SK-N-SH (cell line): ENCODE data around the gene BABAM2. TPM values are rescaled to one million over a fixed set of nuclear protein-coding genes. Genes with fewer than 3 reads are reported as not detected.

Source experiments
- CTCF ChIA-PET: fragments of 300-600, 350-600 bp; formaldehyde crosslinking; extraction: SDS; loops from one replicate; lab custom pipeline; 2021; lab: Yijun Ruan, JAX
- POLR2A ChIA-PET: fragments of 350-600 bp; sonication (Branson Sonifier 250); formaldehyde crosslinking; extraction: SDS; loops from one replicate; lab custom pipeline; 2020; ENCODE audit warnings: antibody characterized with exemption, inconsistent platforms; lab: Yijun Ruan, JAX
- DNase-seq: peaks from one replicate; pipeline ENCODE4 v3.0.0; 2012
- H2AFZ ChIP-seq: fragments of 200-600 bp; sonication (generic); 2 replicates; pipeline ENCODE4 v1.8.1; 2016; ENCODE audit warnings: antibody characterized with exemption, mild to moderate bottlenecking, low read depth
- H3F3A ChIP-seq: fragments of 200-600 bp; sonication (generic); replicated peaks from 2 replicates; pipeline ENCODE3; 2016; ENCODE audit warnings: antibody characterized with exemption, mild to moderate bottlenecking; ENCODE audit not compliant: insufficient read depth
- H3K27ac ChIP-seq, 2 experiments: fragments of 200-500 bp in 1 of 2; fragments of 200-600 bp in 1 of 2; sonication (Bioruptor generic) in 1 of 2; sonication (generic), shearing (Covaris generic) in 1 of 2; 2 replicates each; pipeline versions ENCODE4 v1.5.1 to v1.6.1; 2014 to 2016; ENCODE audit warnings: low read depth in 2 of 2, inconsistent platforms in 1 of 2, low read length in 1 of 2, mild to moderate bottlenecking in 1 of 2, mixed read lengths in 1 of 2
- H3K27me3 ChIP-seq: fragments of 200-600 bp; sonication (generic), shearing (Covaris generic); 2 replicates; pipeline ENCODE4 v1.6.1; 2016; ENCODE audit warnings: mixed run types; ENCODE audit not compliant: insufficient read depth
- H3K36me3 ChIP-seq, 2 experiments: fragments of 200-500 bp in 1 of 2; fragments of 200-600 bp in 1 of 2; sonication (Bioruptor generic) in 1 of 2; sonication (generic) in 1 of 2; replicated peaks in 1 of 2; 2 replicates each; pipeline versions ENCODE3 to v1.5.1; 2014 to 2016; ENCODE audit warnings: low read length in 1 of 2, mild to moderate bottlenecking in 1 of 2; ENCODE audit not compliant: insufficient read depth in 2 of 2, control insufficient read depth in 1 of 2
- H3K4me1 ChIP-seq, 2 experiments: fragments of 200-500 bp in 1 of 2; fragments of 200-600 bp in 1 of 2; sonication (Bioruptor generic) in 1 of 2; sonication (generic), shearing (Covaris generic) in 1 of 2; 2 replicates each; pipeline versions ENCODE4 v1.5.1 to v1.6.1; 2014 to 2016; ENCODE audit warnings: low read depth in 1 of 2, low read length in 1 of 2, mixed run types in 1 of 2; ENCODE audit not compliant: insufficient read depth in 2 of 2, control insufficient read depth in 1 of 2
- H3K4me2 ChIP-seq: fragments of 200-600 bp; sonication (generic), shearing (Covaris generic); 2 replicates; pipeline ENCODE4 v1.6.1; 2017; ENCODE audit warnings: mixed run types
- H3K4me3 ChIP-seq, 2 experiments: fragments of 200-500 bp in 1 of 2; fragments of 200-600 bp in 1 of 2; sonication (Bioruptor generic) in 1 of 2; sonication (generic), shearing (Covaris generic) in 1 of 2; 2 replicates each; pipeline versions ENCODE4 v1.5.1 to v1.8.1; 2014 to 2016; ENCODE audit warnings: low read depth in 2 of 2, inconsistent platforms in 1 of 2, low read length in 1 of 2, mild to moderate bottlenecking in 1 of 2, mixed read lengths in 1 of 2, moderate library complexity in 1 of 2
- H3K79me2 ChIP-seq: fragments of 200-600 bp; sonication (generic); 2 replicates; pipeline ENCODE4 v1.8.1; 2017; ENCODE audit warnings: mild to moderate bottlenecking; ENCODE audit not compliant: insufficient read depth
- H3K9ac ChIP-seq: fragments of 200-600 bp; sonication (generic); 2 replicates; pipeline ENCODE4 v1.6.1; 2017; ENCODE audit warnings: mixed run types
- H3K9me2 ChIP-seq: fragments of 200-600 bp; sonication (generic); 2 replicates; pipeline ENCODE4 v1.6.1; 2017; ENCODE audit warnings: mixed run types
- H3K9me3 ChIP-seq: fragments of 200-600 bp; sonication (generic); 2 replicates; pipeline ENCODE4 v1.6.1; 2017; ENCODE audit warnings: mixed run types, mild to moderate bottlenecking, moderate library complexity
- H4K20me1 ChIP-seq: fragments of 200-600 bp; sonication (generic); 2 replicates; pipeline ENCODE4 v1.6.1; 2017; ENCODE audit warnings: mild to moderate bottlenecking, mixed run types; ENCODE audit not compliant: insufficient read depth
- ELF1 ChIP-seq: IDR thresholded peaks from 2 replicates; pipeline ENCODE4 v1.4.0; 2012
- EP300 ChIP-seq, 2 experiments: IDR thresholded peaks; 2 replicates each; pipeline versions ENCODE4 v1.4.0 to v1.6.1; 2012; ENCODE audit warnings: borderline replicate concordance in 1 of 2, low read depth in 1 of 2, low read length in 1 of 2
- EZH2phosphoT487 ChIP-seq: fragments of 200-600 bp; sonication (generic); IDR thresholded peaks from 2 replicates; pipeline ENCODE4 v1.6.1; 2017; ENCODE audit warnings: low read depth, mixed run types, mild to moderate bottlenecking, antibody characterized with exemption, moderate library complexity, borderline replicate concordance
- FOXJ3 ChIP-seq: sonication (generic); formaldehyde crosslinking; IDR thresholded peaks from 2 replicates; pipeline ENCODE4 v1.5.1; 2020; ENCODE audit warnings: mild to moderate bottlenecking, missing genetic modification reagents
- FOXM1 ChIP-seq: IDR thresholded peaks from 2 replicates; pipeline ENCODE4 v1.4.0; 2012; ENCODE audit warnings: low read depth, mild to moderate bottlenecking
- GABPA ChIP-seq: IDR thresholded peaks from 2 replicates; pipeline ENCODE4 v1.4.0; 2012; ENCODE audit warnings: low read depth, mild to moderate bottlenecking
- GATA2 ChIP-seq: sonication (generic); formaldehyde crosslinking; IDR thresholded peaks from 2 replicates; pipeline ENCODE4 v1.5.0; 2020; ENCODE audit warnings: mild to moderate bottlenecking, missing genetic modification reagents
- MXI1 ChIP-seq: IDR thresholded peaks from 2 replicates; pipeline ENCODE4 v1.6.1; 2012; ENCODE audit warnings: mild to moderate bottlenecking, low read depth, low read length, improper control_type of control experiment
- NFIC ChIP-seq: IDR thresholded peaks from 2 replicates; pipeline ENCODE4 v1.4.0; 2012; ENCODE audit warnings: borderline replicate concordance
- NRF1 ChIP-seq: IDR thresholded peaks from 2 replicates; pipeline ENCODE4 v1.6.1; 2012; ENCODE audit warnings: low read depth, mild to moderate bottlenecking, low read length
- PBX3 ChIP-seq: IDR thresholded peaks from 2 replicates; pipeline ENCODE4; 2012
- RCOR1 ChIP-seq: fragments of 150-350 bp; IDR thresholded peaks from 2 replicates; pipeline ENCODE4 v1.6.1; 2017; ENCODE audit warnings: antibody characterized with exemption, low read length
- REST ChIP-seq: IDR thresholded peaks from 2 replicates; pipeline ENCODE4 v1.6.1; 2012; ENCODE audit warnings: mild to moderate bottlenecking, low read depth, low read length, moderate library complexity
- RFX5 ChIP-seq: IDR thresholded peaks from 2 replicates; pipeline ENCODE4 v1.6.1; 2012; ENCODE audit warnings: mild to moderate bottlenecking, improper control_type of control experiment, low read length
- SIN3A ChIP-seq: IDR thresholded peaks from 2 replicates; pipeline ENCODE4 v1.6.1; 2012; ENCODE audit warnings: low read depth, mild to moderate bottlenecking, low read length, moderate library complexity, borderline replicate concordance
- SMC3 ChIP-seq: IDR thresholded peaks from 2 replicates; pipeline ENCODE4 v1.6.1; 2012; ENCODE audit warnings: low read depth, low read length, improper control_type of control experiment
- TAF1 ChIP-seq: IDR thresholded peaks from 2 replicates; pipeline ENCODE4 v1.6.1; 2012; ENCODE audit warnings: low read depth, mild to moderate bottlenecking, low read length, moderate library complexity, borderline replicate concordance
- TCF12 ChIP-seq: IDR thresholded peaks from 2 replicates; pipeline ENCODE4 v1.4.0; 2012
- TEAD4 ChIP-seq: IDR thresholded peaks from 2 replicates; pipeline ENCODE4 v1.4.0; 2012; ENCODE audit warnings: mild to moderate bottlenecking, borderline replicate concordance; ENCODE audit not compliant: insufficient read depth
- USF1 ChIP-seq: IDR thresholded peaks from 2 replicates; pipeline ENCODE4 v1.4.0; 2012; ENCODE audit warnings: low read depth, borderline replicate concordance
- USF2 ChIP-seq: fragments of 150-350 bp; IDR thresholded peaks from 2 replicates; pipeline ENCODE4 v1.6.1; 2017; ENCODE audit warnings: antibody characterized with exemption, low read length, low read depth, borderline replicate concordance
- YY1 ChIP-seq: IDR thresholded peaks from 2 replicates; pipeline ENCODE4 v1.4.0; 2012; ENCODE audit warnings: low read depth, mild to moderate bottlenecking
- ZBTB33 ChIP-seq: IDR thresholded peaks from 2 replicates; pipeline ENCODE4 v1.4.0; 2012; ENCODE audit warnings: low read depth, borderline replicate concordance
- WGBS: methylation state at CpG from one replicate; pipeline ENCODE4 v1.1.6; 2017; ENCODE audit warnings: low lambda C conversion rate; 5-methylcytosine and 5-hydroxymethylcytosine counted together
- polyA plus RNA-seq, 3 experiments: library from polyadenylated mRNA; depleted of rRNA; stranded (reverse); fragments of >200 nt; gene quantifications; 2 replicates each; pipeline ENCODE4 v1.2.3, GENCODE V29; 2012

Gene BABAM2
- polyA plus RNA-seq, 1 of the 3 experiments (the other 2 are of a cell fraction) = 34.0 TPM

- WGBS = 52% methylated on average over 15 of the region's 17 CpGs
- H3K27me3 ChIP-seq = no peaks in the 10 kb centered on the region
- no peaks in the 10 kb centered on the region for H3K9me3 ChIP-seq
- peak overlapping the region; percentile 60 to 97 for H3K27ac ChIP-seq
- no peak overlapping the region for H3K4me3 ChIP-seq
- peak overlapping the region; percentile 41 for H3K9ac ChIP-seq
- H3K36me3 ChIP-seq = no peaks in the 10 kb centered on the region
- H2AFZ ChIP-seq = peak overlapping the region; percentile 89; the same call in 1 of the 2 replicates
- peaks cover 13 to 40% of the 10 kb centered on the region in 2 experiments; a peak in 3 of 4 replicates for H3K4me1 ChIP-seq
- ChIA-PET POLR2A (interaction anchor here (0.6 to 3.7 kb wide), 13 partner anchors 9 to 618 kb away, joined by 3 to 79 read pairs (median 5); partner anchors contain the start of genes FOSL2 and PPP1CB), CTCF (interaction anchor here (0.8 to 1.4 kb wide), 5 partner anchors 15 to 653 kb away, joined by 3 to 5 read pairs (median 4); no protein-coding TSS in a partner anchor)
- H3K9me2 ChIP-seq = no peaks in the 10 kb centered on the region
- no peak overlapping the region; the same call in 1 of the 2 replicates for H3K4me2 ChIP-seq
- H3F3A ChIP-seq = peaks cover 5% of the 10 kb centered on the region
- H3K79me2 ChIP-seq = no peaks in the 10 kb centered on the region
- H4K20me1 ChIP-seq = no peaks in the 10 kb centered on the region
- DNase-seq = peak; percentile 90
- no peak for TF ChIP-seq NRF1
- peak; percentile 5; the same call in 1 of the 2 replicates for TF ChIP-seq SMC3
- no peak for TF ChIP-seq RFX5
- TF ChIP-seq FOXM1 = no peak
- TF ChIP-seq NFIC = peak; percentile 87
- no peak for TF ChIP-seq YY1
- TF ChIP-seq TAF1 = no peak
- TF ChIP-seq PBX3 = no peak
- peak; percentile 49; the same call in 1 of the 2 replicates for TF ChIP-seq SIN3A
- no peak for TF ChIP-seq USF2
- TF ChIP-seq GATA2 = no peak
- TF ChIP-seq EP300 (IDR thresholded peaks at IDR 0.05; ENCODE audit: borderline replicate concordance in 1 of 2, low read depth in 1 of 2, low read length in 1 of 2) = no peak
- TF ChIP-seq GABPA = no peak
- TF ChIP-seq EZH2phosphoT487 = no peak
- TF ChIP-seq ZBTB33 = no peak
- no peak for TF ChIP-seq TCF12
- no peak for TF ChIP-seq ELF1
- no peak for TF ChIP-seq RCOR1
- TF ChIP-seq TEAD4 = no peak
- TF ChIP-seq MXI1 = peak; percentile 6; the same call in 1 of the 2 replicates
- TF ChIP-seq USF1 = no peak
- TF ChIP-seq FOXJ3 = no peak
- TF ChIP-seq REST = no peak
Observed at GRCh38 chr2:28356095-28356911, 465.8 kb downstream of the BABAM2 start.
